Activated T-cell treated with anti-CD3 and anti-CD28 coated beads for 4 hours (primary cell): ENCODE results near the gene NOC4L.
"Not testable (repeated sequence)": the region's sequence is repeated elsewhere in the genome, so short reads cannot be mapped to it uniquely, and the experiment has no call there.

Source experiments
- DNase-seq: peaks from one replicate; pipeline ENCODE4 v3.0.0-alpha.2; 2020

Gene NOC4L

DNA sequence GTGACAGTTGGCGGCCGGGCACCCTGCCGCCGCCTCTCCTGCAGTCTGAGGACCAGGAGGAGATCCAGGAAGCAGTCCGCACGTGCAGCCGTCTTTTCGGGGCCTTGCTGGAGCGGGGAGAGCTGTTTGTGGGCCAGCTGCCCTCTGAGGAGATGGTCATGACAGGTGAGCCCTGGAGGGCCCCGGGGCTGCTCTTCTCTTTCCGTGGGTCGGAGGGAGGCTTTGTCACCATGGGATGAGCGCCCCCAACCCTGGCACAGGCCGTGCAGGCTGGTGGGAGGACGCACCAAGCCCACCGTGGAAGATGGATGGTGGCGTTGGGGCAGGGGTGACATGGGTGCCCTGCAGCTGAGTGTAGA is 532 bp downstream of the NOC4L start:
- DNase-seq, result no peak

DNA sequence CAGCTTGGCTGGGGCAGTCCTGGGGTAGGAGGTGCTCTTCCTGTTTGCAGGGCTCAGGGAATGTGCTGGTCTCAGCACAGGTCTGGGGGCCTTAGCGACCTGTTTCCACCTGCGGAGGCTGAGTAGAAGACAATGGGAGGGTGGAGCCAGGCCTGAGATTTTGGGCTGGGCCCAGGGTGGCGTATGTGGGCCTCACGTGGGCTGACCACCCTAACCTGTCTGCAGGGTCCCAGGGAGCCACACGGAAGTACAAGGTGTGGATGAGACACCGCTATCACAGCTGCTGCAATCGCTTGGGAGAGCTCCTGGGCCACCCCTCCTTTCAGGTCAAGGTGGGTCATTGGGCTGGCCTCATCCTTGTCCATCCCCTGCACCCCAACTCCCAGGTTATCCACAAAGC is 1.1 kb downstream of the NOC4L start:
- DNase-seq, result no peak

DNA sequence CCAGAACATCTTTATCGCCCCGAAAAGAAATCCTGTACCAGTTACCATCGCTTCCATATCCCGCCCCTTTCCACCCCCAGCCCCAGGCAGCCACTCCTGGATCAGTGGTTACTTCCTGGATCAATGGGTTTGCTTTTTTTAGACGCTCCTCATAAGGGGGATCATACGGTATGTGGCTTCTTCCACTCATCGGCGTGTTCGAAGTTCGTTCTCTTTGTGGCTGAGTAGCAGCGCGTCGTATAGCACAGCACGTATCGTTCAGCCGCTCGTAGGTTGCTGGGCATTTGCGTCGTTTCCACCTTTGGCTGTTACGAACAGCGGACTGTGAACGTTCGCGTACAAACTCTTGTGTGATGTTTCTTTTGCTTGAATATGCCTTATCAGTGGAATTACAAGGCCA is 1.8 kb downstream of the NOC4L start:
- no peak for DNase-seq

DNA sequence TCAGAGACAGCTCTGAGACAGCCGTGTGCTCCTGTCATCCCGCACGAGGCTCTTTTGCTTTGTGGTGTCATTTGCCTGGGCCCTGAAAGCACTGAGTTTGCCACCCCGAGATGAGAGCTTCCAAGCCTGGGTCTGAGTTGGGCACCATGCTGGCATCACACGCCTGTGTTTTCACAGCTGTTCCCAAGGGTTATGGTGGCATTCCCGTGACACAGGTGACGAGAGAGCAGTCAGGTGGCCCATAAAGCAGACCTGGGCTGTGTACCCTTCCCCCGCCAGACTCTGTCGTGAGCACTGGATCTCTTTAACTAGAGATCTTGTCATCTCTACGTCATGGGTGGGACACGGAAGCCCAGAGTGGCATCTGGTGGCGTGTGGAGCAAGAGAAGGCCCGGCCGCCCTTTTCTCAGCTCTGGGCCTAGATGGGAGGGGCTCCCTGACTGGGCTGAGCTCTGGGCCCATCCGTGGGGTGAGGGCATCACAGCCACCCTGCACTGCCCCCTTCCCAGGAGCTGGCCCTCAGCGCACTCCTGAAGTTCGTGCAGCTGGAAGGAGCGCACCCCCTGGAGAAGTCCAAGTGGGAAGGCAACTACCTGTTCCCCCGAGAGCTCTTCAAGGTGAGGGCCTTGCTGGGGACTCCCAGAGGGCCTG is 2.6 kb downstream of the NOC4L start:
- DNase-seq, result no peak

DNA sequence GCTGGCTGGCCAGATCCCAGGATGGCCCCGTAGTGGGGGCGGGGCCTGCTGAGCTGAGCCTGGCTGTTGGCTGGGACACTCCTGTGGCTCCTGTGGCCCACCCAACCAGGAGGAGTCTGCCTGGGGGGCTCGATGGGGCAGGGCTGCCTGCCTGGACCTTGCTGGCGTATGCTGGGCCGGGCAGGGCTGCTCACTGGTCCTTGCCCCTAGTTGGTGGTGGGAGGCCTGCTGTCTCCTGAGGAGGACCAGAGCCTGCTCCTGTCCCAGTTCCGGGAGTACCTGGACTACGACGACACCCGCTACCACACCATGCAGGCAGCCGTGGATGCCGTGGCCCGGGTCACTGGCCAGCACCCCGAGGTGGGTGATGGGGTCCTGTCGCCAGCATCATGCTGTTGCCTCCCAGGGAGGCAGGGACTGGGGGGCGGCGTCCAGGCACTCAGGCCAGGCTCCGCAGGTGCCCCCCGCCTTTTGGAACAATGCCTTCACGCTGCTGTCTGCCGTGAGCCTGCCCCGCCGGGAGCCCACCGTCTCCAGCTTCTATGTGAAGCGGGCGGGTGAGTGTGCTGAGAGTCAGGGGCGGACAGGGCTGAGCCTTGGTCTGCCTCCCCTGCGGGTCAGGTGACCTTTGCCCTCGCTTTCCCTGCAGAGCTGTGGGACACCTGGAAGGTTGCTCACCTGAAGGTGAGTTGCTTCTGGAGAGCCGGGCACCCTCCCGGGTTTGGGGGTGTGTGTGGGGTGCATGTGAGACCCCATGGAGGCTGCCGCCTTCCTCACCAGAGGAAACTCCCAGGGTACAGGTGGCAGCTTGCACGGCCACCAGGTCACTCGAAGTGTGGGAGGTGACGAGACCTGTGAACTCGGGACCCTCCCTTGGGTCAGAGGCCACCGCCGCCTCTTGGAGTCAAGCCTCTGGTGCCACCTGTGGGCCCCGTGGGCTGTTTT is 3.4 kb downstream of the NOC4L start:
- no peak for DNase-seq

DNA sequence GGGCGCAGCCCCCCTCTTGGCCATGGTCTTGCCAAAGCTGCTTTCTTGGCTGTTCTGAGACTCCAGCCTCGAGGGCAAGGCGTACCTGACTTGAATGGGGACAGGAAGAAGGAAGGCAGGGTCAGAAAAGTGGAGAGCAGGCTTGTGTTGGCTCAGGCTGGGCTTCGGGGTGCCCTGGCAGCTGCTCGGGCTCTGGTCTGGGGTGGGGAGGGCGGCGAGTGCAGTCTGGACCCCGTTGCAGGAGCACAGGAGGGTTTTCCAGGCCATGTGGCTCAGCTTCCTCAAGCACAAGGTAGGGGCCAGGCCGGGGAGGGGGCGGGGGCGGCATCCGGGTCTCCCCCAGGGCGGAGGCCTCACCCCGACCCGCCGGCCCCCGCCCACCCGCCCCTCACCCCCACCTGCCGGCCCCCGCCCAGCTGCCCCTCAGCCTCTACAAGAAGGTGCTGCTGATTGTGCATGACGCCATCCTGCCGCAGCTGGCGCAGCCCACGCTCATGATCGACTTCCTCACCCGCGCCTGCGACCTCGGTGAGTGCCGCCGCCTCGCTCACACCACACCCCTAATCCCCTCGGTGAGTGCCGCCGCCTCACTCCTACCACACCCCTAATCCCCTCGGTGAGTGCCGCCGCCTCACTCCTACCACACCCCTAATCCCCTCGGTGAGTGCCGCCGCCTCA is 4.2 kb downstream of the NOC4L start:
- no peak for DNase-seq

DNA sequence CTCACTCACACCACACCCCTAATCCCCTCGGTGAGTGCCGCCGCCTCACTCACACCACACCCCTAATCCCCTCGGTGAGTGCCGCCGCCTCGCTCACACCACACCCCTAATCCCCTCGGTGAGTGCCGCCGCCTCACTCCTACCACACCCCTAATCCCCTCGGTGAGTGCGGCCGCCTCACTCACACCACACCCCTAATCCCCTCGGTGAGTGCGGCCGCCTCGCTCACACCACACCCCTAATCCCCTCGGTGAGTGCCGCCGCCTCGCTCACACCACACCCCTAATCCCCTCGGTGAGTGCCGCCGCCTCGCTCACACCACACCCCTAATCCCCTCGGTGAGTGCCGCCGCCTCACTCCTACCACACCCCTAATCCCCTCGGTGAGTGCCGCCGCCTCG is 5.3 kb downstream of the NOC4L start:
- DNase-seq, result not testable (repeated sequence)

DNA sequence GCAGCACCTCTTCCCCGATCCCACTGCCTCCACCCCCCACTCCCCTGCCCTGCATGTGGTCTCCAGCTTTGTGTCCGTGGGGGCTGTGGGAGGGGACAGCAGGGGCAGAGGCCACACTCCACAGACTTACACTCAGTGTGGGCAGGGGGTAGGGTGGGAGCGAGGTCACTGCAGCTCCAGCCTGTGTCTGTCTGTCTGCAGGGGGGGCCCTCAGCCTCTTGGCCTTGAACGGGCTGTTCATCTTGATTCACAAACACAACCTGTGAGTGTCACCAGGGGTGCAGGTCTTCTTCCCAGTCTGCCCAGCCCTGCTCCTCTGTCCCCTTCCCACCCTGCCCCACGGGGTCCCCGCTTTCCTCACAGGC is 6.5 kb downstream of the NOC4L start:
- no peak for DNase-seq

DNA sequence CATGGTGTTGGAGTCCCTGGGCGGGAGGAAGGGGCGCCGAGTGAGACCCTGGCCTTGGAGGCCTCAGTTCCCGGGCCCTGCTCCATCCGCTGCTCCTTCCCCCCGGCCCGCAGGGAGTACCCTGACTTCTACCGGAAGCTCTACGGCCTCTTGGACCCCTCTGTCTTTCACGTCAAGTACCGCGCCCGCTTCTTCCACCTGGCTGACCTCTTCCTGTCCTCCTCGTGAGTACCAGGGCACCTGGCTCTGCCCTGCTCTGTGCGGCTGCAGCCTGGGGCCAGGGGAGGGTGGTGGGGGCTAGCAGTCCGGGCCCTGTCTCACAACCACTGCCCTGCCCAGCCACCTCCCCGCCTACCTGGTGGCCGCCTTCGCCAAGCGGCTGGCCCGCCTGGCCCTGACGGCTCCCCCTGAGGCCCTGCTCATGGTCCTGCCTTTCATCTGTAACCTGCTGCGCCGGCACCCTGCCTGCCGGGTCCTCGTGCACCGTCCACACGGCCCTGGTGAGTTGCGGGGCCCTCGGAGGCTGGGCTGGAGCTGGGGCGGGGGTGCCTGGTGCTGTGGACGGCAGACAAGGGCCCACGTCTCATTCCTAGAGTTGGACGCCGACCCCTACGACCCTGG is 7.0 kb downstream of the NOC4L start:
- no peak for DNase-seq

DNA sequence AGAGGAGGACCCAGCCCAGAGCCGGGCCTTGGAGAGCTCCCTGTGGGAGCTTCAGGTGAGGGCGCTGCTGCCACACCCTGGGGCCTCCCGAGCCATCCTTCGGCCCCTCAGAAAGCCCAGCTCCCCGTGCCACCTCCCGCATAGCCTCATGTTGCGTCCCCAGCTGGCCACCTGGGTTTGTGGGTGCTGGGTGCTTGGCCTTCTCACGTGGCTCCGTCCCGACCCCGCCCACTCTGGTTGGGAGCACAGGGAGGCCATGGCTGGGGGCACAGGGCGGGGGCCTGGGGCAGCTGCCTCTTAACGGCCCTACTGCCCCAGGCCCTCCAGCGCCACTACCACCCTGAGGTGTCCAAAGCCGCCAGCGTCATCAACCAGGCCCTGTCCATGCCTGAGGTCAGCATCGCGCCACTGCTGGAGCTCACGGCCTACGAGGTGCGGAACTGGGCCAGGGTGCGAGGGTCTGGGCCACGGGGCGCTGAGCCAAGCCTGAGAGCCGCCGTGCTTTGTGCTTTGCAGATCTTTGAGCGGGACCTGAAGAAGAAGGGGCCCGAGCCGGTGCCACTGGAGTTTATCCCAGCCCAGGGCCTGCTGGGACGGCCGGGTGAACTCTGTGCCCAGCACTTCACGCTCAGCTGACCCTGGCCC is 7.6 kb downstream of the NOC4L start:
- DNase-seq, result no peak

DNA sequence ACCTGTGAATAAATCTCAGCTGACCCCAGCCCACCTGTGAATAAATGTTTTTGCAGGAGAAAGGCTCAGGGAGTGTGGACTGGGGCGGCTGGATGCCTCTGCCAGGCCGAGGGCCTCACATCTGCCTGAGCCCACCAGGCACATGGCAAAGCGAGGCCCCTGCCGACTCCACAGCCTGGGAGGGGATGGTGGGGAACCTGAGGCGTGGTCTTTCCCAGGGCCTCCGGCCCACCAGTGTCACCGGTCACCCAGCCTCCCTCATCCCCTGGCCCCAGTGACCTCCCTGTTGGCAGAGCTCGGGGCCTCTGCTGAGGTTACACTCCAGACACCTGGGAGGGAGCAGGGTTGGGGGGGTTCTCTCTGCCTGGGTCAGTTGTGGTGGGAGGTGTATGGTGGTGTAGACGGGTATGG is 8.2 kb downstream of the NOC4L start:
- no peak for DNase-seq

DNA sequence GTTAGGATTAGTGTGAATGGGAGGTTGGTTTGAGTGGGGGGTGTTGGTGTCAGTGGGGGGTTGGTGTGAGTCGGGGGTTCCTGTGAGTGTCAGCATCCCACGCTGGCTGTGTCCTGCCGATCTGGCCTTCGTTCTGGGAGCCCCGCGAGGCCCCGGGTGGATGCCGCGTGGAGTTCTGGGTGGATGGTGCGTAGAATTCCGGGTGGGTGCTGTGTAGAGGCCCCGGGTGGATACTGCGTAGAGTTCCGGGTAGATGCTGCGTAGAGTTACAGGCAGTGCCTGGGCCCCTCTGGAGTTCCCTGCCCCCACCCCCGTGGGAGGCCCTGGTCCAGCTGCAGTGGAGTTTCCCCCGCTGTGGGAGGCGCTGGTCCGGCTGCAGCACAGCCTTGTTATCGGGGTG is 8.7 kb downstream of the NOC4L start:
- DNase-seq, result no peak

DNA sequence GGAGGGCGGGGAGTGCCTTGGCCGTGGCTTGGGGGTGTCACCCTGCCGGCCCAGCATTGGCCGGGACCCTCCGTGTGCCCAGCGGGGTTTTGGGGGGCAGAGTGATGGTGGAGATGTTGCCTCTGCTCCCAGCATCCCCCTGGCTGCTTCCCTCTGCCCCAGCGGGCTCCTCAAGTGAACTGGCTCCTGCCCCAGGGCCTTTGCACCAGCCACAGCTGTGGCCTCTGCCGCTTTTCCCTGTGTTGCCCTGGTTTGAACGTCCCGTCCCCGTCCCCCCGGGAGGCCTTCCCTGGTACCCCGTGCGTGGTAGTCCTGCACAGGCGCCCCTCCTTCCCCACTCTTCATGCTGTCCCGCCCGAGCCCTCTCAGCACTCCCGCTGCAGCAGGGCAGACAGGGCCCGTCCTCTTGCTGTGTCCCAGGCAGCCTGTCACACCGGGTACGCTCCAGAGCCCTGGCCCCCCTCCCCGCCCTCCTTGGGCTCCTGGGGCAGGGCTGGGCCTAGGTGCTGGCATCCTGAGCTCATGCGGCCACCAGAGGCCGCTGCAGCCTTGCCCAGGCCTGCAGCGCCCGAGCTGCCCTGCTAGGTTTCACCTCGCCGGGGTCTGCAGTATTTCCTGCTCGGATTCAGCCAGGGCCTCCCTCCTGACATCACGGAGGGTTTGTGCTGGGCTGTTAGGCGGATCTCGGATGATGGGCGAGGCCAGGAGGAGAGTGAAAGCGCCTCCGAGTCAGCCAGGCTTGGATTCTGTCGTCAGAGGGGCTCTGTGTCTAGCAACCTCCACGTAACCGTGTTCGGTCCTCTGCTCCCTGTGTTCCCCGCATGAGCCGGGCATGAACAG is 9.5 kb downstream of the NOC4L start:
- peak; percentile 45 for DNase-seq

DNA sequence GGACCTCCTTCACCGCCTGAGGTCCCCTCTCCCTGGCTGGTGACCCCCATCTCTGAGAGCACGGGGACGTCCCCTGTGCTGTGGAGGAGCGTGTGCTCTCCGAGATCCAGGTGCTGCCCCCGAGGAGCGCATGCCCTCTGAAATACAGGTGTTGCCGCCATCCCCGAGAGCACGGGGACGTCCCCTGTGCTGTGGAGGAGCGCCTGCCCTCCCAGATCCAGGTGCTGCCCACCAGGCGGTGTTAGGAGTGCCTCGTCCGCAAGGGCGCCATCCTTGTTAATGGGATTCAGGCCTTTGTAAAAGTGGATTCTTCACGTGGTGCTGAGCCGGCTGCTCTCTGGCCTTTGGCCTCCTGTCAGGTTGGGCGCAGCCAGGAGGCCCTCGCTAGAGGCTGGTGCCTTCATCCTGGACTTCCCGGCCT is 10.1 kb downstream of the NOC4L start:
- no peak for DNase-seq

DNA sequence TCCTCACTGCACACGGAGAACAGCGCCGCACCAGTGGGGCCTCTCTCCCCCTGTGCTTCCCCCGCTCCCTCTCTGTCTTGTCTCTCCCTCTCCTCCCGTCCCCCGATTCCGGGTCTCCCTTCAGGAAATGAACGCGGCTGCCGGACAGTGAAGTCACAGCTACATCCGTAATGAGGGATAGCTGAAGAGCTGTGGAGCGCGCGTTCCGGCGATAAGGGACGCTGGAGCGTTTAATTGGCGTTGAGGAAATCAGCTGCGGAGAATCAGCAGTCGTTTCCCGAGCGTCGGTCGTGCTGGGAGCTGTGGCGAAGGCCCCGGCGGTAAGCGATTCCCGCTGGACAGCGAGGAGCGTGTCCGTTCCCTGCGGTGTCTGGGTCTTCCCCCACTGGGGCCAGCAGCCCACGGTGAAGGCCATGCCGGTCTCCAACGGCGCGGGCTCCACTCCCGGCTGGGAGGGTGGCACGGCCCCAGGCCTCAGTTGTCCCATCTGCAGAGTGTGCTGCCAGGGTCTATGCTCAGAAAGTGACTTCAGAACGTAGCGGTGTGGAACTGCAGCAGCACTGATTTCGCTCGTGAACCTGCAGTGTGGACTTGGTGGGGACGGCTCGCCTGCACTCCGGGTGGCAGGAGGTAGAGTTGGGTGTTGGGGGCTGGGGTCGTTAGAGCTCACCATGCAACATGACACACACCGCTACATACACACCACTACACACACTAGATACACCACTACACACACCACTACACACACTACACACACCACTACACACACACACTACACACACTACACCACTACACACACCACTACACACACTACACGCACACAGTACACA is 10.9 kb downstream of the NOC4L start:
- DNase-seq, result no peak

DNA sequence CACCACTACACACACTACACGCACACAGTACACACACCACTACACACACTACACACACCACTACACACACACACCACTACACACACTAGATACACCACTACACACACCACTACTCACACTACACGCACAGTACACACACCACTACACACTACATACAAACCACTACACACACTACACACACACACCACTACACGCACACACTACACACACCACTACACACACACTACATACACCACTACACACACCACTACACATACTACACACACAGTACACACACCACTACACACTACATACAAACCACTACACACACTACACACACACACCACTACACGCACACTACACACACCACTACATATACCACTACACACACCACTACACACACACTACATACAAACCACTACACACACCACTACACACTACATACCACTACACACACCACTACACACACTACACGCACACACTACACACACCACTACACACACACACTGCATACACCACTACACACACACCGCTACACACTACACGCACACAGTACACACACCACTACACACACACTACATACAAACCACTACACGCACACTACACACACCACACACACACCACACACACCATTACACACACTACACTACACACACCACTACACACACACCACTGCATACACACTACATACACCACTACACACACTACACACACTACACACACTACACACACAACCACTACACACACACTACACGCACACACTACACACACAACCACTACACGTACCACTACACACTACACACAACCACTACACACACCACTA is 11.7 kb downstream of the NOC4L start:
- DNase-seq, result no peak

DNA sequence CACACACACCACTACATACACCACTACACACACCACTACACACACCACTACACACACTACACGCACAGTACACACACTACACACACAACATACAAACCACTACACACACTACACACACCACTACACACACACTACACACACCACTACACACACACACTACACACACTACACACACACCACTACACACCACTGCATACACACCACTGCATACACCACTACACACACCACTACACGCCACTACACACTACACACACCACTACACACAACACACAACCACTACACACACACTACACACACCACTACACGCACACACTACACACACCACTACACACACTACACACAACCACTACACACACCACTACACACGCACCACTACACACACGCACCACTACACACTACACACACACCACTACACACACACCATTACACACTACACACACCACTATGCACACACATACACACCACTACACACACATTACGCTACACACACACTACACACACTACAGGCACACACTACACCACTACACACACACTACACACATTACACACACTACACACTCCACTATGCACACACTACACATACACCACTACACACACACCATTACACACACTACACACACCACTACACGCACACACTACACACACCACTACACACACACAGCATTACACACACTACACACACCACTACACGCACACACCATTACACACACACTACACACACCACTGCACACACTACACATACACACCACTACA is 12.5 kb downstream of the NOC4L start:
- no peak for DNase-seq

DNA sequence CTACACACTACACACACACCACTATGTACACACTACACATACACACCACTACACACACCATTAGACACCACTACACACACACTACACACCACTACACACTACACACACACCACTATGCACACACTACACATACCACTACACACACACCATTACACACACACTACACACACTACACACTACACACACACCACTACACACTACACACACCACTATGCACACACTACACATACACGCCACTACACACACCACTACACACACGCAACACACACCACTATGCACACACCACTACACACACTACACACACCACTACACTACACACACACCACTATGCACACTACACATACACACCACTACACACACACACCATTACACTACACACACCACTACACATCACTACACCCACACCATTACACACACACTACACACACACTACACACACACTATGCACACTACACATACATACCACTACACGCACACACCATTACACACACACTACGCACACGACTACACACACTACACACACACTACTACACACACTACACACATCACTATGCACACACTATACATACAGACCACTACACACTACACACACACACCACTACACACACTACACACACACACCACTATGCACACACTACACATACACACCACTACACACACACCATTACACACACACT is 13.6 kb downstream of the NOC4L start:
- no peak for DNase-seq
